ENCODE data around the gene VPS26B. TPM values are rescaled to one million over a fixed set of nuclear protein-coding genes. Genes with fewer than 3 reads are reported as not detected.

The VPS26B gene
- total RNA-seq, 2 donors from 2014 or later, result 25.7 to 29.4 TPM

GRCh38 chr11:134293119-134294113, 68.9 kb downstream of the VPS26B start:
- ATAC-seq (no peak), DNase-seq (no peak)
- intact Hi-C loops (cut with DNase I), result no loop called here

GRCh38 chr11:134294664-134295063, 70.2 kb downstream of the VPS26B start:
- intact Hi-C loops (cut with DNase I), result no loop called here
- DNase-seq (no peak), ATAC-seq (no peak)

Other genes starting within 250 kb of the VPS26B start
- gene JAM3, start 155.6 kb upstream of the VPS26B start, total RNA-seq, result 10 to 100 TPM; 28.2 to 31.0 TPM
- 10 to 100 TPM in 1 of 2 donors, 1 to 10 TPM in 1; 9.4 to 11.5 TPM for gene NCAPD3, start 704 bp upstream of the VPS26B start, total RNA-seq
- gene THYN1, start 28.7 kb downstream of the VPS26B start, total RNA-seq, result 10 to 100 TPM; 32.5 to 37.1 TPM
- gene ACAD8, start 28.9 kb downstream of the VPS26B start, total RNA-seq, result 10 to 100 TPM; 25.7 to 27.3 TPM
- not detected for gene GLB1L3, start 51.7 kb downstream of the VPS26B start, total RNA-seq
- under 1 TPM; 0.65 to 0.91 TPM for gene GLB1L2, start 107.3 kb downstream of the VPS26B start, total RNA-seq
- gene B3GAT1, start 187.6 kb downstream of the VPS26B start, total RNA-seq, result under 1 TPM; 0.08 to 0.35 TPM